Dermis blood vessel endothelial cell (primary cell): ENCODE results near the gene FUT6. TPM values are rescaled to one million over a fixed set of nuclear protein-coding genes. Genes with fewer than 3 reads are reported as not detected.
"Not testable (repeated sequence)": the region's sequence is repeated elsewhere in the genome, so short reads cannot be mapped to it uniquely, and the experiment has no call there.

Experiments used
- DNase-seq: peaks from one replicate; pipeline ENCODE4 v3.0.0; 2010
- total RNA-seq: library from RNA; depleted of rRNA; stranded (reverse); fragments of >200 nt; gene quantifications from 2 replicates; pipeline ENCODE4 v1.2.3, GENCODE V29; 2014

Gene FUT6
- total RNA-seq, 1 donor from 2014 or later = not detected

GRCh38 chr19:5785423-5785822 is 54.1 kb downstream of the FUT6 start:
- no peak for DNase-seq

DNA sequence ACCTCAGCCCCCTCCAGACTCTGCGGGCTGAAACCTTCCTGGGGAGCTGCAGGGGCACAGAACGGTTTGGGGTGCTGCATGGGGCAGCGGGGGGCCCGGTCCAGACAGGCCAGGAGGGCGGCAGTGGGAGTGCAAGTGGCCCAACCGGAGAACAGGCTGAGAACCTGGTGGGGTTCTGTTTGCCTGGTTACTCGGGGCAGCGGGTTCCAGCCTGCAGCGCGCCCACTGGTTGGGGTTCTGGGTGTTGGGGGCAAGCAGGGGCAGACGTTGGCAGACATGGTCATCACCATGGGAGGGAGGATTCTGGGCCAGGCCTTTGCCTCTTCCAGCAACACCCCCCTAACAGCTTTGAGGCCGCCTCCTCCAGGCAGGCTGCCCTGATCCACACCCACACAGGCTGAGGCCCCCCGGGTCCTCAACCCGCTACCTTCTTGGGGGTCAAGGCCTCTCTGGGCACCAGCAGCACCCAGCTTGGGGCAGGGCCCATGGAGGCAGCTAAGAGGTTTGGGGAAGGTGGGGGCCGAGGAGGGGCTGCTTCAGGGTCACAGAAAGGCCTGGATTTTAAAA is 54.8 kb downstream of the FUT6 start, which contains the start of gene PRR22:
Gene PRR22 (minus strand): TSS at position 166 of the 567 bp plus-strand sequence. CDS start 86 bp downstream, at position 80.
- DNase-seq = no peak

- DNase-seq = no peak
These were observed 56.3 kb downstream of the FUT6 start for GRCh38 chr19:5782945-5783919.

DNA sequence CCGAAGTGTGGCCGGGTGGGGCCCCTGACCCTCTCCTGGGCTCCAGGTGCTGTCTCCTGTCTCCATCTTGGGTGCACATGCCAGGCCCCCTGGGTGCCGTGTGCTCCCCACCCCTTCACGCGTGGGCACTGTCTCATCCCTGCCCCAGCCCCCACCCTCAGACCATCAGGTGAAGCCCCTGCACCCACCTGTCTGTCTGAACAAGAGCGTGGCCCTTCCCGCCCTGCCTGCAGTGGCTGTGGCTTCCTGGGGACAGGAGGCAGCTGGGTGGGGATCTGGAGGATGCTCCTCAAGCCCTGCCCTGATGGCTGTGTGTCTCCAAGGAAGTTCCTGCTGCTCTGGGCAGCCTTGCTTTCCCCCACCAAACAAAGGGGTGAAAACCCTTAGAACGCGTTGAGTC is 57.2 kb downstream of the FUT6 start:
- DNase-seq = no peak

GRCh38 chr19:5780916-5781315 is 58.6 kb downstream of the FUT6 start:
- DNase-seq = not testable (repeated sequence)

Other genes starting within 250 kb of the FUT6 start
- gene SAFB2, start 216.9 kb downstream of the FUT6 start, total RNA-seq = 33.4 and 47.5 TPM in 2 replicates
- gene SAFB, start 216.6 kb downstream of the FUT6 start, total RNA-seq = 56.0 and 60.1 TPM in 2 replicates
- gene MICOS13, start 159.2 kb downstream of the FUT6 start, total RNA-seq = 13.4 and 22.3 TPM in 2 replicates
- gene HSD11B1L, start 158.7 kb downstream of the FUT6 start, total RNA-seq = 7.4 and 9.7 TPM in 2 replicates
- gene RPL36, start 149.4 kb downstream of the FUT6 start, total RNA-seq = 379 and 554 TPM in 2 replicates
- gene LONP1, start 119.6 kb downstream of the FUT6 start, total RNA-seq = 73.7 and 89.9 TPM in 2 replicates
- not detected in 2 replicates for gene CATSPERD, start 119.1 kb downstream of the FUT6 start, total RNA-seq
- 0.51 TPM in 2 replicates for gene PRR22, start 55.0 kb downstream of the FUT6 start, total RNA-seq
- gene DUS3L, start 48.5 kb downstream of the FUT6 start, total RNA-seq = 21.8 and 38.9 TPM in 2 replicates
- gene NRTN, start 34.6 kb downstream of the FUT6 start, total RNA-seq = 0.42 and 0.85 TPM in 2 replicates
- gene FUT3, start 11.7 kb upstream of the FUT6 start, total RNA-seq = not detected in 2 replicates
- gene FUT5, start 30.8 kb upstream of the FUT6 start, total RNA-seq = not detected in 2 replicates
- 283 and 366 TPM in 2 replicates for gene NDUFA11, start 64.1 kb upstream of the FUT6 start, total RNA-seq
- gene VMAC, start 65.2 kb upstream of the FUT6 start, total RNA-seq = 6.0 and 8.5 TPM in 2 replicates
- gene CAPS, start 74.6 kb upstream of the FUT6 start, total RNA-seq = 2.6 and 3.7 TPM in 2 replicates
- gene RANBP3, start 138.4 kb upstream of the FUT6 start, total RNA-seq = 39.0 and 51.2 TPM in 2 replicates